ENCODE results near the gene SMC1B.
"Not testable (repeated sequence)": the region's sequence is repeated elsewhere in the genome, so short reads cannot be mapped to it uniquely, and the experiment has no call there.

SMC1B gene

GRCh38 chr22:45446216-45446615 is 32.8 kb upstream of the SMC1B start:
- no peaks in the 10 kb centered on the region for H3K9me3 ChIP-seq
- no peak for DNase-seq
- H3K27me3 ChIP-seq = no peaks in the 10 kb centered on the region
- TF ChIP-seq, protein P1, sequence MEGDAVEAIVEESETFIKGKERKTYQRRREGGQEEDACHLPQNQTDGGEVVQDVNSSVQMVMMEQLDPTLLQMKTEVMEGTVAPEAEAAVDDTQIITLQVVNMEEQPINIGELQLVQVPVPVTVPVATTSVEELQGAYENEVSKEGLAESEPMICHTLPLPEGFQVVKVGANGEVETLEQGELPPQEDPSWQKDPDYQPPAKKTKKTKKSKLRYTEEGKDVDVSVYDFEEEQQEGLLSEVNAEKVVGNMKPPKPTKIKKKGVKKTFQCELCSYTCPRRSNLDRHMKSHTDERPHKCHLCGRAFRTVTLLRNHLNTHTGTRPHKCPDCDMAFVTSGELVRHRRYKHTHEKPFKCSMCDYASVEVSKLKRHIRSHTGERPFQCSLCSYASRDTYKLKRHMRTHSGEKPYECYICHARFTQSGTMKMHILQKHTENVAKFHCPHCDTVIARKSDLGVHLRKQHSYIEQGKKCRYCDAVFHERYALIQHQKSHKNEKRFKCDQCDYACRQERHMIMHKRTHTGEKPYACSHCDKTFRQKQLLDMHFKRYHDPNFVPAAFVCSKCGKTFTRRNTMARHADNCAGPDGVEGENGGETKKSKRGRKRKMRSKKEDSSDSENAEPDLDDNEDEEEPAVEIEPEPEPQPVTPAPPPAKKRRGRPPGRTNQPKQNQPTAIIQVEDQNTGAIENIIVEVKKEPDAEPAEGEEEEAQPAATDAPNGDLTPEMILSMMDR (IDR thresholded peaks at IDR 0.05; ENCODE audit: low read depth, low read length) = no peak
- H3K36me3 ChIP-seq = no peaks in the 10 kb centered on the region
- peaks cover 2% of the 10 kb centered on the region; the same call in 1 of the 2 replicates for H3K4me1 ChIP-seq
- H3K4me3 ChIP-seq (ENCODE audit: low read depth, low read length) = no peak overlapping the region

DNA sequence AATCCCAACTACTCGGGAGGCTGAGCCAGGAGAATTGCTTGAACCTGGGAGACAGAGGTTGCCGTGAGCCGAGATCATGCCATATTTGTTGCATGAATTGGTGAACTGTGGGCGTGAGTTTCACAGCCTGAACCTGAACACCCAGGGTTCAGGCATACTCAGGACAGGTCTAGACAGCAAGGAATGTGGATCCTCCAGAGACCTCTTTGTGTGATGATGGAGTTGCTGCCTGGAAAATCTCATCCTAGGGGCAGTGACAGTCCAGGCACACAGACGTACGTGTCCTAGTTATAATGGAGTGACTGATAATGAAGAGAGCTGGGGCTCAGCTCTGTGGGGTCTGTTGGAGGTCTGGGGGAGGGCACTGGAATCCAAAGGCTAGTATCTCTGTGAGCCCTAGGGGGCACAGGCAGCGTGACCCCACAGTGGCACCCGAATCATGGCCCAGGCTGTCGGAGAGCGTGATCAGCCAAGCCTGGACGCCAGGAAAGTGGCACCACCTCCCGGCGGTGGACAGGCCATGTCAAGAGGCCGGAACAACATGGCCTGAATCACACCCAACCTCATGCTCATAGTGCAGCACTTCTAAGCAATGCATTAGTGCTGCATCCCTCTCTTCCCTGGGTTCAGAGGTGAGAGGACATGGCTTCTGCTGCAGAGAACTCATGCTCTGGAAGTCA is 31.8 kb upstream of the SMC1B start:
- Histone ChIP-seq H3K36me3 (no peaks in the 10 kb centered on the region), H3K9me3 (no peaks in the 10 kb centered on the region), H3K4me3 (ENCODE audit: low read depth, low read length) (no peak overlapping the region), H3K27me3 (no peaks in the 10 kb centered on the region), H3K4me1 (peaks cover 2% of the 10 kb centered on the region; the same call in 1 of the 2 replicates)
- DNase-seq = no peak
- TF ChIP-seq, protein P1 (IDR thresholded peaks at IDR 0.05; ENCODE audit: low read depth, low read length) = no peak

GRCh38 chr22:45444168-45444567 is 30.8 kb upstream of the SMC1B start:
- Histone ChIP-seq H3K27me3 (no peaks in the 10 kb centered on the region), H3K4me3 (ENCODE audit: low read depth, low read length) (no peak overlapping the region), H3K4me1 (peaks cover 2% of the 10 kb centered on the region; the same call in 1 of the 2 replicates), H3K36me3 (no peaks in the 10 kb centered on the region), H3K9me3 (no peaks in the 10 kb centered on the region)
- no peak for DNase-seq
- TF ChIP-seq, protein P1 (IDR thresholded peaks at IDR 0.05; ENCODE audit: low read depth, low read length) = no peak

DNA sequence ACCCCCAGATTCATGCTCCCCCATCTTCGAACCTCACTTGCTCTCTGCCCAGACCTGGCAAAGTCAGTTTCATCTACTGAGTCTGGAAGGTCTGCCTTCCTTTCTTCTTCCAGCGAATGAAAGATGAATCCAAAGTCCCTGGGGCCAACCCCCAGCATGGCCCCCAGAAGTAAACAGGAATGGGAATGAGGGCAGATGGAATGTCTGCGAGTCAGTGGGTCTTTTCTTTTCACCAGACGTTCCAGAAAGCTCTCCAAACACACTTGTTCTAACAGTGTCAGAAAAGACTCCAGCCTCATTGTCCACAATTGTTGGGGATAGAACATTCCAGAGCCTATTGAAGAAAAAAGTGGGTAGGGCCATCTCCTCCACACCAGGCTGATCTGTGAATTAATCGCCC is 28.7 kb upstream of the SMC1B start:
- no peak for DNase-seq
- H3K27me3 ChIP-seq = no peaks in the 10 kb centered on the region
- no peaks in the 10 kb centered on the region for H3K36me3 ChIP-seq
- peaks cover 2% of the 10 kb centered on the region; the same call in 1 of the 2 replicates for H3K4me1 ChIP-seq
- no peaks in the 10 kb centered on the region for H3K9me3 ChIP-seq
- no peak overlapping the region for H3K4me3 ChIP-seq (ENCODE audit: low read depth, low read length)
- TF ChIP-seq, protein P1 (IDR thresholded peaks at IDR 0.05; ENCODE audit: low read depth, low read length) = no peak

- peak overlapping the region; percentile 10 for H3K4me3 ChIP-seq (ENCODE audit: low read depth, low read length)
- no peaks in the 10 kb centered on the region for H3K9me3 ChIP-seq
- TF ChIP-seq, protein P1 (IDR thresholded peaks at IDR 0.05; ENCODE audit: low read depth, low read length) = peak; percentile 90
- no peaks in the 10 kb centered on the region for H3K27me3 ChIP-seq
- peaks cover 2% of the 10 kb centered on the region; the same call in 1 of the 2 replicates for H3K4me1 ChIP-seq
- H3K36me3 ChIP-seq = no peaks in the 10 kb centered on the region
- DNase-seq = peak; percentile 77
Observed at GRCh38 chr22:45441138-45441537, 27.7 kb upstream of the SMC1B start.

- not testable (repeated sequence) for H3K36me3 ChIP-seq, H3K9me3 ChIP-seq, H3K4me1 ChIP-seq, H3K27me3 ChIP-seq, DNase-seq
- peak overlapping the region; percentile 10; the same call in 1 of the 2 replicates for H3K4me3 ChIP-seq (ENCODE audit: low read depth, low read length)
Observed at GRCh38 chr22:45440688-45441087, 27.3 kb upstream of the SMC1B start.
